ENCODE data around the gene PPM1J.
"Not testable (repeated sequence)": the region's sequence is repeated elsewhere in the genome, so short reads cannot be mapped to it uniquely, and the experiment has no call there.

Gene PPM1J

GRCh38 chr1:112728306-112728971, 13.3 kb upstream of the PPM1J start:
- H3K36me3 Mint-ChIP-seq; H3K4me3 Mint-ChIP-seq; H3K9me3 Mint-ChIP-seq (ENCODE audit: low read depth); H3K4me1 Mint-ChIP-seq (ENCODE audit: low read depth); H3K27me3 Mint-ChIP-seq; H3K27ac Mint-ChIP-seq: not testable (repeated sequence)

GRCh38 chr1:112727716-112728115, 12.6 kb upstream of the PPM1J start:
- Mint-ChIP-seq H3K36me3 (peaks cover 3% of the 10 kb centered on the region), H3K4me3 (no peak overlapping the region), H3K4me1 (ENCODE audit: low read depth) (peaks cover 8% of the 10 kb centered on the region), H3K9me3 (ENCODE audit: low read depth) (no peaks in the 10 kb centered on the region), H3K27ac (no peak overlapping the region), H3K27me3 (no peaks in the 10 kb centered on the region)

- H3K9me3 Mint-ChIP-seq (ENCODE audit: low read depth); H3K36me3 Mint-ChIP-seq; H3K27ac Mint-ChIP-seq; H3K4me3 Mint-ChIP-seq; H3K27me3 Mint-ChIP-seq: not testable (repeated sequence)
- peaks cover 12% of the 10 kb centered on the region for H3K4me1 Mint-ChIP-seq (ENCODE audit: low read depth)
These were observed 9.1 kb upstream of the PPM1J start for GRCh38 chr1:112724240-112724639.

DNA sequence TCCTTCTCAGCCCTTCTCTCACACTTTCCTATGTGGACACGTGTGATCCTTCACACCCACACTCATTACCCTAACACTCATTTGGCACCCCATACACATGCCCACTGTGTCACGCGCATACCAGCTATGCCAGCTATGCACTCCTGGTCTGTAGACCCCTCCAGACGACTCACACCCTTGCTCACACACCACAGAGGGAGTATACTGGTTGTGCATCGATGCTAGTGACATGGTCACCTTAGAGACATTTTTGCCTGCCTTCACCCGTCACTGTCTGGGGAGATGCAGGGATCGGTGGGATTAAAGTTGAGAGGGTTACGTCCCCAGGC, 8.3 kb upstream of the PPM1J start:
- Mint-ChIP-seq H3K4me3 (peak overlapping the region; percentile 52), H3K4me1 (ENCODE audit: low read depth) (peaks cover 14% of the 10 kb centered on the region), H3K9me3 (ENCODE audit: low read depth) (no peaks in the 10 kb centered on the region), H3K27me3 (no peaks in the 10 kb centered on the region), H3K36me3 (peaks cover 3% of the 10 kb centered on the region), H3K27ac (peak overlapping the region; percentile 46)

DNA sequence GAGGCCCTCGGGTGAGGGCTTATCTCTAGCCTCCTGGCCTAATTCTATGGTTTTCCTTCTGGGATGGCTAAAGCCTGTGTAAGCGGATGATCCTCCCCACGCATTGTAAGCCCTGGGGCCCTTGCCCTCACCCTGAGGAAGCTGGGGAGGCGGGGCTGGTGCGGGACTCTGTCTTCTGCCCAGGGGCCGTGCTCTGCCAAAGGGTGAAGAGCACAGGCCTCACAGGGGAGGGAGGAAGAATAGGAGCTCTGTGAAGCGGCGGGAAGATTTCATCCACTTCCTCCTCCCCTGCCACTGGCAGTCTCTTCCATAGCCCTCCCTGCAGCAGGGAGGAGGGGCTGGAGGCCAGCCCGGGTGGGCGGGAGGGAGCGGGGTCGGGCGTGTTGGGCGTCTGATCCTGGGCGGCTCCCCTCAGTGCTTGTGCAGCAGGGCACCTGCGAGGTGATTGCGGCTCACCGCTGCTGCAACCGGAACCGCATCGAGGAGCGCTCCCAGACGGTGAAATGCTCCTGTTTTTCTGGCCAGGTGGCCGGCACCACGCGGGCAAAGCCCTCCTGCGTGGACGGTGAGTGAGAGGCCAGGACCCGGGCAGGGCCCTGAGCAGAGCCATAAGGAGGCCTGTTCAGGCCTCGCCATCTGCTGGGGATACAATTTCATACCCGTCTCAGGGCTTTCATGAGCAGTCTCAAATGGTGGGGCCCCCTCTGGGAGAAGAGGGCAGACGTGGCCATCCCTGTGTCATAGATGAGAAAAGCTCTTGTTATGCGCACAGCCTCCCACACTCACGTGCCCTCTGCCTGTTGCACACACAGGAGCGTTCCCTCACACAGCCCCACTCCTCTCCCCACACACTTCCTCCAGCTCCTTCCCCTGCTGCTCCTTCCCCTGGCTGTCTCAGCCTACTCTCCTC, 7.7 kb upstream of the PPM1J start:
- Mint-ChIP-seq H3K27ac (peak overlapping the region; percentile 46), H3K4me1 (ENCODE audit: low read depth) (peaks cover 14% of the 10 kb centered on the region), H3K27me3 (no peaks in the 10 kb centered on the region), H3K4me3 (peak overlapping the region; percentile 52), H3K36me3 (peaks cover 3% of the 10 kb centered on the region), H3K9me3 (ENCODE audit: low read depth) (no peaks in the 10 kb centered on the region)

GRCh38 chr1:112721966-112722524, 6.9 kb upstream of the PPM1J start:
- no peaks in the 10 kb centered on the region for H3K9me3 Mint-ChIP-seq (ENCODE audit: low read depth)
- H3K27ac Mint-ChIP-seq: no peak overlapping the region
- no peaks in the 10 kb centered on the region for H3K27me3 Mint-ChIP-seq
- peak overlapping the region; percentile 20 for H3K4me3 Mint-ChIP-seq
- H3K4me1 Mint-ChIP-seq (ENCODE audit: low read depth): peaks cover 14% of the 10 kb centered on the region
- peaks cover 3% of the 10 kb centered on the region for H3K36me3 Mint-ChIP-seq

- H3K4me1 Mint-ChIP-seq (ENCODE audit: low read depth): peaks cover 15% of the 10 kb centered on the region
- H3K4me3 Mint-ChIP-seq; H3K36me3 Mint-ChIP-seq; H3K9me3 Mint-ChIP-seq (ENCODE audit: low read depth); H3K27ac Mint-ChIP-seq; H3K27me3 Mint-ChIP-seq: not testable (repeated sequence)
These were observed 6.2 kb upstream of the PPM1J start for GRCh38 chr1:112721294-112721693.

DNA sequence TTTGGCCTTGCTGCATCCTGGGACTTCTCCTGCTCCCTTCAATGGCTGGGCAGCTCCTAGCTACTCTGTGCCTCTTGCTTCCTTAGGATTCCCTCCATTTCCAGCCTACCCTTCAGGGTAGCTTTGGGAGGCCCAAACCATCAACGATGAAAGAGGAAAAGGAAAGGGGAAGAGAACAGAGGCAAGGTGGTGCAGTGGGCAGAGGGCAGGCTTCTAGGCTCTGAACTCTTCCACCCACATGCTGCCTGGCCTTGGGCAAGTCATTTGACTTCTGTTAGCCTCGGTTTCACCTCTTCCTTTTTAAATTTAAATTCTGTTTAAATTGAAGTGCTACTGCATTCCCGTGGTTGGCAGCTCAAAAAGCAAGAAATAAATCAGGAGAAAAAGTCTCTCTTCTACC, 5.7 kb upstream of the PPM1J start:
- peaks cover 20% of the 10 kb centered on the region for H3K4me1 Mint-ChIP-seq (ENCODE audit: low read depth)
- no peaks in the 10 kb centered on the region for H3K27me3 Mint-ChIP-seq
- H3K9me3 Mint-ChIP-seq (ENCODE audit: low read depth): no peaks in the 10 kb centered on the region
- no peak overlapping the region for H3K4me3 Mint-ChIP-seq
- no peak overlapping the region for H3K27ac Mint-ChIP-seq
- H3K36me3 Mint-ChIP-seq: peaks cover 3% of the 10 kb centered on the region

DNA sequence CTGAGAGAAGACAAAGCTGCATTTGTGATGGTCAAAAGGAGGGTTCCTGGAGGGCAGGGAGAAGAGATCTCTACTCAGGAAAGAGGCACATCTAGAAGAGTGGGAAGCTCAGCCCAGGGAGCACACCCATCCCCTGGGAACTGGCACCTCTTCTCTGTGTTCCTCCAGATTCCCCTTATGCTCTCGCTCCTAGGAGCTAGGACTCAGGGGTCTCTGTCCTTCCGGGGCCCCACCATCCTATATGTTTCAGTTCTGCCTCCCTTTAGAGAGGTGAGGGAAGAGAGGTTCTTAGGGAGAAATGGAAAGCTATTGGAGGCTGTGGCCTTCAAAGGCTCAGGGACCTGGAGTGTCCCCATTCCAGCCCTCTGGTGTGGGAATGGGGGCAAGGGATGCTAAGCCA, 4.6 kb upstream of the PPM1J start:
- Mint-ChIP-seq H3K36me3 (peaks cover 3% of the 10 kb centered on the region), H3K9me3 (ENCODE audit: low read depth) (no peaks in the 10 kb centered on the region), H3K4me3 (no peak overlapping the region), H3K27me3 (no peaks in the 10 kb centered on the region), H3K27ac (no peak overlapping the region), H3K4me1 (ENCODE audit: low read depth) (peaks cover 23% of the 10 kb centered on the region)

GRCh38 chr1:112718691-112719418, 3.7 kb upstream of the PPM1J start:
- peaks cover 25% of the 10 kb centered on the region for H3K4me1 Mint-ChIP-seq (ENCODE audit: low read depth)
- no peaks in the 10 kb centered on the region for H3K9me3 Mint-ChIP-seq (ENCODE audit: low read depth)
- H3K36me3 Mint-ChIP-seq: peaks cover 3% of the 10 kb centered on the region
- peak overlapping the region; percentile 52 for H3K4me3 Mint-ChIP-seq
- H3K27ac Mint-ChIP-seq: no peak overlapping the region
- H3K27me3 Mint-ChIP-seq: peaks cover 2% of the 10 kb centered on the region

- Mint-ChIP-seq H3K27me3 (peaks cover 7% of the 10 kb centered on the region), H3K36me3 (no peaks in the 10 kb centered on the region), H3K9me3 (ENCODE audit: low read depth) (no peaks in the 10 kb centered on the region), H3K4me3 (no peak overlapping the region), H3K27ac (no peak overlapping the region), H3K4me1 (ENCODE audit: low read depth) (peaks cover 17% of the 10 kb centered on the region)
These were observed 2.2 kb upstream of the PPM1J start for GRCh38 chr1:112717263-112717873.

- no peak overlapping the region for H3K27ac Mint-ChIP-seq
- H3K4me1 Mint-ChIP-seq (ENCODE audit: low read depth): peaks cover 16% of the 10 kb centered on the region
- peak overlapping the region; percentile 84 for H3K4me3 Mint-ChIP-seq
- peaks cover 7% of the 10 kb centered on the region for H3K27me3 Mint-ChIP-seq
- H3K9me3 Mint-ChIP-seq (ENCODE audit: low read depth): no peaks in the 10 kb centered on the region
- H3K36me3 Mint-ChIP-seq: no peaks in the 10 kb centered on the region
These were observed 1.1 kb upstream of the PPM1J start for GRCh38 chr1:112716133-112716720.

DNA sequence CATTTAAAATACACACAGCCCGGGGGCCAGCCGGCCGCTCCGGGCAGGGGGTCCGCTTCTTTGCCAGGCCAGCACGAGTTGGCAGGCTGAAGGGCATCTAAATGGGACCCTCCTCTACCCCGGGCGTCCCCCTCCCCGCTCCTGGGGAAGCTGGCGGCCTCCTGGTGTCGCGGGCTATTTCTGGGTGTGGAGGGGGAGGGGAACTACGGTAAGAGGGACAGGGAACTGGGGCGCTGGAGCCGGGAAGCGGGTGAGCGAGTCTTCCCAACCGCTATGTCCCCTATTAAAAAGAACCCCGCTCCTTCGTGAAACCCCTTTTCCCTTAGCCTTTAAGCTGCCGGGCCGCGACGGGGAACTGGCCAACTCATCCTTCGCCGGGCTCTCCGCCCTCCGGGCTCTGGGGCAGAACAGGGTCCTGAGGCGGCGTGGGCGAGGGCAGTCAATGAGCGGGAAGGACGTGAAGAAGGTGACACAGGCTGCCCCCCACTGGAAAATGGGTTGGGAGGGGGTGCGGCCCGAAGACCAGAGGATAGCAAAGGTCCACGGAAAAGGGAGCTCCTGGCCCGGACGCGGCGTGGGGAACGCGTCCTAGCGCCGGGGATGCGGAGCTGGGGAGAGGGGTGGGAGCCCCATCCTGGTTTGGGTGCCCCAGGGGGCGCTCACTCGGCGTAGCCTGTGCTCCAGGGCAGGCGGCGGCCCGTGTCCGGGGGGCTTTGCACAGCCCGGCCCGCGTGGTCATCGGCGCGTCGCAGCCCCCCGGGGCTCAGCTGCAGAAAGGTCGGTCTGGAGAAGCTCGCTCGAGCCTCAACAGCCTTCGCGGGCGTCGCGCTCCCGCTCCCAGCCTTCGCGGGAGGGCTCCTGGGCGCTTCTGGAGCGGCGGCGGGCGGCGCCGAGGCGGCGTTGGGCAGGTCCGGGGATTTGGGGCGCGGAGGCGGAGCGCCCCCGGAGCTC, 544 bp downstream of the PPM1J start:
- Mint-ChIP-seq H3K4me3 (peak overlapping the region; percentile 83), H3K9me3 (ENCODE audit: low read depth) (no peaks in the 10 kb centered on the region), H3K4me1 (ENCODE audit: low read depth) (peaks cover 16% of the 10 kb centered on the region), H3K27ac (no peak overlapping the region), H3K27me3 (peaks cover 7% of the 10 kb centered on the region), H3K36me3 (no peaks in the 10 kb centered on the region)

Measured in activated naive CD8-positive, alpha-beta T cell (primary cell).